GM23338 (cell line): ENCODE measurements around the gene FAM120A. TPM values are rescaled to one million over a fixed set of nuclear protein-coding genes. Genes with fewer than 3 reads are reported as not detected.

Experiments used
- ATAC-seq: fragments of 200-7000 bp; cut with Tn5 transposase; 3 replicates; pipeline ENCODE4 v1.9.1; 2020
- DNase-seq: peaks from one replicate; pipeline ENCODE4 v3.0.0-alpha.2; 2015; ENCODE audit warnings: low spot score
- H2AFZ ChIP-seq: fragments of 200-600 bp; sonication (generic); 2 replicates; pipeline ENCODE4 v1.8.0; 2016; ENCODE audit warnings: antibody characterized with exemption, mild to moderate bottlenecking, moderate library complexity
- H3F3A ChIP-seq: fragments of 200-600 bp; sonication (generic); replicated peaks from 2 replicates; pipeline ENCODE4 v1.8.0; 2017; ENCODE audit warnings: antibody characterized with exemption, mixed run types, low read depth
- H3K27ac ChIP-seq: fragments of 200-600 bp; sonication (generic); 2 replicates; pipeline ENCODE4 v1.6.1; 2016; ENCODE audit warnings: low read depth
- H3K27me3 ChIP-seq: fragments of 200-600 bp; sonication (generic); 2 replicates; pipeline ENCODE4 v1.8.0; 2016; ENCODE audit warnings: mild to moderate bottlenecking, mixed run types, moderate library complexity; ENCODE audit not compliant: insufficient read depth
- H3K36me3 ChIP-seq: fragments of 200-600 bp; sonication (generic); 2 replicates; pipeline ENCODE4 v1.8.0; 2016; ENCODE audit warnings: mild to moderate bottlenecking; ENCODE audit not compliant: insufficient read depth
- H3K4me1 ChIP-seq: fragments of 200-600 bp; sonication (generic); 2 replicates; pipeline ENCODE4 v1.8.0; 2016; ENCODE audit warnings: mild to moderate bottlenecking, moderate library complexity; ENCODE audit not compliant: insufficient read depth
- H3K4me2 ChIP-seq: fragments of 200-600 bp; sonication (generic); 2 replicates; pipeline ENCODE4 v1.7.1; 2017; ENCODE audit warnings: mixed run types
- H3K4me3 ChIP-seq: fragments of 200-600 bp; sonication (generic); 2 replicates; pipeline ENCODE4 v1.6.1; 2016; ENCODE audit warnings: mixed run types
- H3K79me2 ChIP-seq: fragments of 200-600 bp; sonication (generic); replicated peaks from 2 replicates; pipeline ENCODE4 v1.8.0; 2017; ENCODE audit warnings: mild to moderate bottlenecking; ENCODE audit not compliant: insufficient read depth
- H3K9me2 ChIP-seq: fragments of 200-600 bp; sonication (generic); 2 replicates; pipeline ENCODE4 v1.8.0; 2017; ENCODE audit not compliant: insufficient read depth
- H4K20me1 ChIP-seq: fragments of 200-600 bp; sonication (generic); replicated peaks from 2 replicates; pipeline ENCODE4 v1.8.0; 2017; ENCODE audit warnings: mild to moderate bottlenecking; ENCODE audit not compliant: insufficient read depth
- H3K27ac Mint-ChIP-seq: 2 replicates; pipeline ENCODE4 v1.8.0; 2020; ENCODE audit warnings: inconsistent platforms, mild to moderate bottlenecking, moderate library complexity, mixed read lengths
- H3K27me3 Mint-ChIP-seq: 3 replicates; pipeline ENCODE4 v1.8.0; 2022; ENCODE audit warnings: low read depth, mild to moderate bottlenecking, moderate library complexity, mixed read lengths, inconsistent platforms; ENCODE audit not compliant: insufficient read depth, poor library complexity
- H3K36me3 Mint-ChIP-seq: 3 replicates; pipeline ENCODE4 v1.8.0; 2021; ENCODE audit warnings: low read depth, mild to moderate bottlenecking, inconsistent platforms, moderate library complexity, mixed read lengths
- H3K4me1 Mint-ChIP-seq: 3 replicates; pipeline ENCODE4 v1.8.0; 2020; ENCODE audit warnings: mild to moderate bottlenecking, inconsistent platforms, mixed read lengths
- H3K4me3 Mint-ChIP-seq: 3 replicates; pipeline ENCODE4 v1.8.0; 2021; ENCODE audit warnings: moderate library complexity, mild to moderate bottlenecking, inconsistent platforms, mixed read lengths
- H3K9me3 Mint-ChIP-seq: 3 replicates; pipeline ENCODE4 v1.8.0; 2020; ENCODE audit warnings: moderate library complexity, mild to moderate bottlenecking, inconsistent platforms, mixed read lengths
- EZH2 ChIP-seq: fragments of 200-600 bp; sonication (generic); IDR thresholded peaks from one replicate; pipeline ENCODE4 v1.8.0; 2017; ENCODE audit warnings: antibody characterized with exemption, mild to moderate bottlenecking, low read depth; ENCODE audit not compliant: unreplicated experiment
- NANOG ChIP-seq: IDR thresholded peaks from 2 replicates; pipeline ENCODE4 v1.6.1; 2016; ENCODE audit warnings: antibody characterized with exemption, borderline replicate concordance
- polyA plus RNA-seq: library from polyadenylated mRNA; unstranded; fragments of >200 nt; fragmentation: Nextera tagmentation; extraction: Ambion mirVana; gene quantifications from 2 replicates; pipeline ENCODE4 v1.2.1, GENCODE V29; 2016
- total RNA-seq: library from RNA; depleted of rRNA; stranded (reverse); fragments of >200 nt; shearing (Covaris generic); gene quantifications from 2 replicates; pipeline ENCODE4 v1.2.3, GENCODE V29; 2014
- TF ChIP-seq, protein P1 (sequence below): fragments of 250-450 bp; sonication (Bioruptor Pico); IDR thresholded peaks from 2 replicates; pipeline ENCODE4 v1.5.0; 2020; ENCODE audit warnings: mild to moderate bottlenecking, moderate library complexity
- TF ChIP-seq, protein P2 (sequence below): IDR thresholded peaks from one replicate; pipeline ENCODE4 v1.6.1; 2018; ENCODE audit warnings: antibody characterized with exemption; ENCODE audit not compliant: unreplicated experiment

FAM120A gene
- total and polyA plus RNA-seq, 2 experiments from 2014 or later, result 28.2 to 52.5 TPM

DNA sequence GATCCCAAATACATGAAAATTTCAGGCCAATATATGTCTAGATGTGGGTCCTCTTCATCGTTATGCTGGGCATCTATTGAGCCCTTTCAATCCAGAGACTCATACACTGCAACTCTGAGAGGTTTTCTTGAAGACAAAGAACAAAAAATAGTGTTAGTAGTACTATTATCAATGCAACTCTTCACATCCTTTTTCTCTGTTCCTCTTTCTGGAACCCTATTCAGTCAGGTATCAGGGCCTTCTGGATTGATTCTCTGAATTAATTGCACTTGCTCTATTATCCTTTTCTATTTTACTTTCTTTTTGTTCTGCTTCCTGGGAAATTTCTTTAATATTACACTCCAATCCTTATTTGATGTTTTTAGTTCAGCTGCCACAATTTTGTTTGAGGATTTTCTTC is 18.5 kb upstream of the FAM120A start (continued):
- TF ChIP-seq, protein P1, sequence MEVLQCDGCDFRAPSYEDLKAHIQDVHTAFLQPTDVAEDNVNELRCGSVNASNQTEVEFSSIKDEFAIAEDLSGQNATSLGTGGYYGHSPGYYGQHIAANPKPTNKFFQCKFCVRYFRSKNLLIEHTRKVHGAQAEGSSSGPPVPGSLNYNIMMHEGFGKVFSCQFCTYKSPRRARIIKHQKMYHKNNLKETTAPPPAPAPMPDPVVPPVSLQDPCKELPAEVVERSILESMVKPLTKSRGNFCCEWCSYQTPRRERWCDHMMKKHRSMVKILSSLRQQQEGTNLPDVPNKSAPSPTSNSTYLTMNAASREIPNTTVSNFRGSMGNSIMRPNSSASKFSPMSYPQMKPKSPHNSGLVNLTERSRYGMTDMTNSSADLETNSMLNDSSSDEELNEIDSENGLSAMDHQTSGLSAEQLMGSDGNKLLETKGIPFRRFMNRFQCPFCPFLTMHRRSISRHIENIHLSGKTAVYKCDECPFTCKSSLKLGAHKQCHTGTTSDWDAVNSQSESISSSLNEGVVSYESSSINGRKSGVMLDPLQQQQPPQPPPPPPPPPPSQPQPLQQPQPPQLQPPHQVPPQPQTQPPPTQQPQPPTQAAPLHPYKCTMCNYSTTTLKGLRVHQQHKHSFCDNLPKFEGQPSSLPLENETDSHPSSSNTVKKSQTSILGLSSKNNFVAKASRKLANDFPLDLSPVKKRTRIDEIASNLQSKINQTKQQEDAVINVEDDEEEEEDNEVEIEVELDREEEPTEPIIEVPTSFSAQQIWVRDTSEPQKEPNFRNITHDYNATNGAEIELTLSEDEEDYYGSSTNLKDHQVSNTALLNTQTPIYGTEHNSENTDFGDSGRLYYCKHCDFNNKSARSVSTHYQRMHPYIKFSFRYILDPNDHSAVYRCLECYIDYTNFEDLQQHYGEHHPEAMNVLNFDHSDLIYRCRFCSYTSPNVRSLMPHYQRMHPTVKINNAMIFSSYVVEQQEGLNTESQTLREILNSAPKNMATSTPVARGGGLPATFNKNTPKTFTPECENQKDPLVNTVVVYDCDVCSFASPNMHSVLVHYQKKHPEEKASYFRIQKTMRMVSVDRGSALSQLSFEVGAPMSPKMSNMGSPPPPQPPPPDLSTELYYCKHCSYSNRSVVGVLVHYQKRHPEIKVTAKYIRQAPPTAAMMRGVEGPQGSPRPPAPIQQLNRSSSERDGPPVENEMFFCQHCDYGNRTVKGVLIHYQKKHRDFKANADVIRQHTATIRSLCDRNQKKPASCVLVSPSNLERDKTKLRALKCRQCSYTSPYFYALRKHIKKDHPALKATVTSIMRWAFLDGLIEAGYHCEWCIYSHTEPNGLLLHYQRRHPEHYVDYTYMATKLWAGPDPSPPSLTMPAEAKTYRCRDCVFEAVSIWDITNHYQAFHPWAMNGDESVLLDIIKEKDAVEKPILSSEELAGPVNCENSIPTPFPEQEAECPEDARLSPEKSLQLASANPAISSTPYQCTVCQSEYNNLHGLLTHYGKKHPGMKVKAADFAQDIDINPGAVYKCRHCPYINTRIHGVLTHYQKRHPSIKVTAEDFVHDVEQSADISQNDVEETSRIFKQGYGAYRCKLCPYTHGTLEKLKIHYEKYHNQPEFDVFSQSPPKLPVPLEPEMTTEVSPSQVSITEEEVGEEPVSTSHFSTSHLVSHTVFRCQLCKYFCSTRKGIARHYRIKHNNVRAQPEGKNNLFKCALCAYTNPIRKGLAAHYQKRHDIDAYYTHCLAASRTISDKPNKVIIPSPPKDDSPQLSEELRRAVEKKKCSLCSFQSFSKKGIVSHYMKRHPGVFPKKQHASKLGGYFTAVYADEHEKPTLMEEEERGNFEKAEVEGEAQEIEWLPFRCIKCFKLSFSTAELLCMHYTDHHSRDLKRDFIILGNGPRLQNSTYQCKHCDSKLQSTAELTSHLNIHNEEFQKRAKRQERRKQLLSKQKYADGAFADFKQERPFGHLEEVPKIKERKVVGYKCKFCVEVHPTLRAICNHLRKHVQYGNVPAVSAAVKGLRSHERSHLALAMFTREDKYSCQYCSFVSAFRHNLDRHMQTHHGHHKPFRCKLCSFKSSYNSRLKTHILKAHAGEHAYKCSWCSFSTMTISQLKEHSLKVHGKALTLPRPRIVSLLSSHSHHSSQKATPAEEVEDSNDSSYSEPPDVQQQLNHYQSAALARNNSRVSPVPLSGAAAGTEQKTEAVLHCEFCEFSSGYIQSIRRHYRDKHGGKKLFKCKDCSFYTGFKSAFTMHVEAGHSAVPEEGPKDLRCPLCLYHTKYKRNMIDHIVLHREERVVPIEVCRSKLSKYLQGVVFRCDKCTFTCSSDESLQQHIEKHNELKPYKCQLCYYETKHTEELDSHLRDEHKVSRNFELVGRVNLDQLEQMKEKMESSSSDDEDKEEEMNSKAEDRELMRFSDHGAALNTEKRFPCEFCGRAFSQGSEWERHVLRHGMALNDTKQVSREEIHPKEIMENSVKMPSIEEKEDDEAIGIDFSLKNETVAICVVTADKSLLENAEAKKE (CRISPR knock-in tag), result no peak
- TF ChIP-seq, protein P2, sequence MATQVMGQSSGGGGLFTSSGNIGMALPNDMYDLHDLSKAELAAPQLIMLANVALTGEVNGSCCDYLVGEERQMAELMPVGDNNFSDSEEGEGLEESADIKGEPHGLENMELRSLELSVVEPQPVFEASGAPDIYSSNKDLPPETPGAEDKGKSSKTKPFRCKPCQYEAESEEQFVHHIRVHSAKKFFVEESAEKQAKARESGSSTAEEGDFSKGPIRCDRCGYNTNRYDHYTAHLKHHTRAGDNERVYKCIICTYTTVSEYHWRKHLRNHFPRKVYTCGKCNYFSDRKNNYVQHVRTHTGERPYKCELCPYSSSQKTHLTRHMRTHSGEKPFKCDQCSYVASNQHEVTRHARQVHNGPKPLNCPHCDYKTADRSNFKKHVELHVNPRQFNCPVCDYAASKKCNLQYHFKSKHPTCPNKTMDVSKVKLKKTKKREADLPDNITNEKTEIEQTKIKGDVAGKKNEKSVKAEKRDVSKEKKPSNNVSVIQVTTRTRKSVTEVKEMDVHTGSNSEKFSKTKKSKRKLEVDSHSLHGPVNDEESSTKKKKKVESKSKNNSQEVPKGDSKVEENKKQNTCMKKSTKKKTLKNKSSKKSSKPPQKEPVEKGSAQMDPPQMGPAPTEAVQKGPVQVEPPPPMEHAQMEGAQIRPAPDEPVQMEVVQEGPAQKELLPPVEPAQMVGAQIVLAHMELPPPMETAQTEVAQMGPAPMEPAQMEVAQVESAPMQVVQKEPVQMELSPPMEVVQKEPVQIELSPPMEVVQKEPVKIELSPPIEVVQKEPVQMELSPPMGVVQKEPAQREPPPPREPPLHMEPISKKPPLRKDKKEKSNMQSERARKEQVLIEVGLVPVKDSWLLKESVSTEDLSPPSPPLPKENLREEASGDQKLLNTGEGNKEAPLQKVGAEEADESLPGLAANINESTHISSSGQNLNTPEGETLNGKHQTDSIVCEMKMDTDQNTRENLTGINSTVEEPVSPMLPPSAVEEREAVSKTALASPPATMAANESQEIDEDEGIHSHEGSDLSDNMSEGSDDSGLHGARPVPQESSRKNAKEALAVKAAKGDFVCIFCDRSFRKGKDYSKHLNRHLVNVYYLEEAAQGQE, result no peak

DNA sequence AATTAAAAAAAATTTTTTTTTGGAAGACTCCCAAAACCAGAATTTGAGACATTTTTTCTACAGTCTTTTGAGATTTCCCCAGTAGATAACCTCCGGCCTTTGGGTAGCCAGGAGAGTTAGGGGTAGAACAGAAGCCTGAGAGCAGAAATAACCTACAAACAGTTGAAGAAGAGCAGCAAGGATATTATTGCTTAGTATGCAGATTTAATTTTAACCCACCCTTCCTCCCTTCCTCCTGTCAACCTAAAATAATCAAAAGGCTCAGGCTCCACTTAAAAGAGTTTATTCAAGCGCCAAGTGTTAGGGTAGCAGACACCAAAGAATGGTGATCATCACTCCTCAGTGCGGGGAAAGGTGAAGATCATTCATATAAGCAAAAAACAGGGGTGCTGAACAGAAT is 17.4 kb upstream of the FAM120A start:
- H3K4me1 Mint-ChIP-seq, result peaks cover 8% of the 10 kb centered on the region
- H3K79me2 ChIP-seq, result no peaks in the 10 kb centered on the region
- no peaks in the 10 kb centered on the region for H4K20me1 ChIP-seq
- DNase-seq (no peak), ATAC-seq (no peak)
- no peak overlapping the region for H3K4me2 ChIP-seq
- H3K36me3 Mint-ChIP-seq, result no peaks in the 10 kb centered on the region
- H3K9me3 Mint-ChIP-seq, result no peaks in the 10 kb centered on the region
- no peaks in the 10 kb centered on the region for H3F3A ChIP-seq
- no peaks in the 10 kb centered on the region for H3K36me3 ChIP-seq
- H2AFZ ChIP-seq, result no peak overlapping the region
- no peak overlapping the region for H3K4me3 Mint-ChIP-seq
- H3K27me3 Mint-ChIP-seq, result peaks cover 3% of the 10 kb centered on the region
- no peak overlapping the region for H3K27ac Mint-ChIP-seq
- H3K4me1 ChIP-seq, result 0 out of 2 replicates have a peak, but pooled peaks cover 4% of the 10 kb centered on the region
- H3K4me3 ChIP-seq, result no peak overlapping the region
- H3K9me2 ChIP-seq, result no peaks in the 10 kb centered on the region
- H3K27ac ChIP-seq, result no peak overlapping the region
- H3K27me3 ChIP-seq, result no peaks in the 10 kb centered on the region
- TF ChIP-seq NANOG (no peak), EZH2 (no peak)
- TF ChIP-seq, protein P2, result no peak
